K562 (cell line): ENCODE results near the gene CCDC82. TPM values are rescaled to one million over a fixed set of nuclear protein-coding genes. Genes with fewer than 3 reads are reported as not detected.
A peak's percentile ranks its signal among the peaks of the same experiment; 100 is the strongest.

ENCODE experiments used
- CREB3L1 ChIP-seq: fragments of 450-650 bp; IDR thresholded peaks from 2 replicates; pipeline ENCODE4 v1.6.1; 2014; ENCODE audit warnings: low read depth, mild to moderate bottlenecking, moderate library complexity, borderline replicate concordance
- EP300 ChIP-seq: IDR thresholded peaks from 2 replicates; pipeline ENCODE4 v1.6.1; 2012; ENCODE audit warnings: low read length, improper control_type of control experiment
- HMG20B ChIP-seq: fragments of 250-450 bp; sonication (Bioruptor Pico); IDR thresholded peaks from 2 replicates; pipeline ENCODE4 v1.5.0; 2021; ENCODE audit warnings: mild to moderate bottlenecking
- KDM1A ChIP-seq, 2 experiments: fragments of 450-650 bp; IDR thresholded peaks; 2 replicates each; pipeline ENCODE4 v1.6.1; 2016; ENCODE audit warnings: mild to moderate bottlenecking in 2 of 2
- MXD1 ChIP-seq: fragments of 250-450 bp; sonication (Bioruptor Pico); IDR thresholded peaks from 2 replicates; pipeline ENCODE4 v1.8.0; 2021; ENCODE audit warnings: borderline replicate concordance, mild to moderate bottlenecking, moderate library complexity; ENCODE audit not compliant: poor library complexity, severe bottlenecking
- MYNN ChIP-seq, 2 experiments: sonication (generic); formaldehyde crosslinking in 1 of 2; IDR thresholded peaks; 2 replicates each; pipeline versions ENCODE4 v1.5.0 to v1.6.1; 2016 to 2020; ENCODE audit warnings: antibody characterized with exemption in 1 of 2, missing genetic modification reagents in 1 of 2
- SAP30 ChIP-seq: fragments of 200-600 bp; sonication (generic); IDR thresholded peaks from 2 replicates; pipeline ENCODE4 v1.6.1; 2012; ENCODE audit warnings: borderline replicate concordance, low read depth, mild to moderate bottlenecking, moderate library complexity, low read length, control low read depth, inconsistent platforms; ENCODE audit not compliant: insufficient read depth, poor library complexity, severe bottlenecking
- SP2 ChIP-seq: IDR thresholded peaks from 2 replicates; pipeline ENCODE4 v1.6.1; 2011; ENCODE audit warnings: mild to moderate bottlenecking, low read depth, low read length, moderate library complexity; ENCODE audit not compliant: poor library complexity, severe bottlenecking; ENCODE audit errors: extremely low read depth
- SRSF3 ChIP-seq: fragments of 200-400 bp; formaldehyde crosslinking; IDR thresholded peaks from 2 replicates; pipeline ENCODE4 v1.6.1; 2016; ENCODE audit warnings: mild to moderate bottlenecking, low read length, moderate library complexity; ENCODE audit not compliant: insufficient read depth
- XRCC3 ChIP-seq: fragments of 450-650 bp; IDR thresholded peaks from 2 replicates; pipeline ENCODE4 v1.6.1; 2017; ENCODE audit warnings: mild to moderate bottlenecking, moderate library complexity
- ZC3H11A ChIP-seq: IDR thresholded peaks from 2 replicates; pipeline ENCODE4 v1.6.1; 2012; ENCODE audit warnings: low read depth, low read length, improper control_type of control experiment
- ZNF133 ChIP-seq: fragments of 250-450 bp; sonication (Bioruptor Pico); IDR thresholded peaks from 2 replicates; pipeline ENCODE4 v1.4.0; 2020; ENCODE audit warnings: mild to moderate bottlenecking
- ZNF407 ChIP-seq: fragments of 450-650 bp; IDR thresholded peaks from 2 replicates; pipeline ENCODE4 v1.6.1; 2016; ENCODE audit warnings: low read depth
- polyA plus RNA-seq, 8 experiments: library from polyadenylated mRNA; depleted of rRNA in 4 of 8; stranded (reverse) in 5 of 8; unstranded in 3 of 8; fragments of >200 nt; fragmentation: Nextera tagmentation in 2 of 8; fragmentation: Illumina TruSeq in 1 of 8; extraction: Ambion mirVana in 2 of 8; extraction: Trizol in 1 of 8; gene quantifications; 2 replicates each; pipeline versions ENCODE4 v1.2.1 to v1.2.3, GENCODE V29; 2011 to 2014; ENCODE audit warnings: inconsistent platforms in 1 of 8, missing spikeins in 1 of 8
- total RNA-seq, 7 experiments: library from RNA; depleted of rRNA in 6 of 7; stranded (reverse); fragments of >200 nt in 6 of 7; fragmentation: Illumina TruSeq in 2 of 7; extraction: Trizol in 2 of 7; gene quantifications; 2 replicates each; pipeline versions ENCODE4 v1.2.1 to v1.2.3, GENCODE V29; 2011 to 2021; ENCODE audit warnings: low replicate concordance in 1 of 7
- TF ChIP-seq, protein P1 (sequence below): sonication (generic); formaldehyde crosslinking; IDR thresholded peaks from 2 replicates; pipeline ENCODE4 v1.8.0; 2022; ENCODE audit warnings: mild to moderate bottlenecking, missing genetic modification reagents, borderline replicate concordance

The CCDC82 gene
- total and polyA plus RNA-seq, 9 of the 15 experiments (the other 6 are each of a cell fraction or from before 2014, with no cell fraction given): 12.5 to 51.3 (median 24.5) TPM

DNA sequence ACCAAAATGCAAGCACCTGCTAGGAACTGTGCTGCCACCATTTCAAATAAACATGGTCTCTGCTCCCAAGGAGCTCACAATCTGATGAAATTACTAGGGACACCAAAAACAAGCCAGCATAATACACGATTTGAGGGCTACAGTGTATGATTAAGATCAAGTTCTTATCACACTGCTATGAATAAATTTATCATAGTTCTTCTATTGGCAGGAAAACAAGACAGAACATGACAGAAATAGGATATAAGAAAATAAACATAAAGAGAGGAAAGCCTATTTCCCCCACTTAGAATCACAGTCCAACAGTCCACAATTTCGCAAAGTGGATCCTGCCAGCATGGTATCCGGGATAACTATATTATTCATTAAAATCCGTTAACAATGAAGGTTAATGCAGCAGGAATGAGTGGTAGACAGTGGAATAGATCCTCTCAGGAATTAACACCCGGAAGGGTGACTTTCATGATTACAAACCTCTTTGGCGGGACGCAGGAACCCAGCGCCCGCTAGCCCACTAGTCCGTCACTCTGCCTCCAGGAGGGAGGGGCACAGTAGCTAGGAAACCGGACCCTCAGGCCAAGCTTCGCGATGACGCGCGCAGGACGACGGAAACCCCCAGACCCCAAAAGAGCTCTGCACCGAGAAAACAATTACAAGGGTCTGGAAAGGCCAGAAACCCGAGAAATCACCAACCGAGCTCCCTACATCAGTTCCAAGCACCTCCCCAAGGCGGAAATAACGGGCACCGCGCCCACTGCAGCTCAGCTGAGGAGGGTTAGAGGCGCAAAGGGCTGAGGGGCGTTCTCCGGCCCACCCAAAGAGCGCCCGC lies 607 bp downstream of the CCDC82 start (continued):
- TF ChIP-seq HMG20B (CRISPR knock-in tag) (no peak), KDM1A (IDR thresholded peaks at IDR 0.05) (no peak), CREB3L1 (no peak), SRSF3 (no peak), XRCC3 (no peak), SAP30 (peak; percentile 57), MYNN (IDR thresholded peaks at IDR 0.05) (no peak), MYNN (CRISPR knock-in tag; IDR thresholded peaks at IDR 0.05) (no peak), ZNF407 (peak; percentile 62; the same call in 1 of the 2 replicates), EP300 (no peak), ZC3H11A (no peak), MXD1 (CRISPR knock-in tag) (no peak), ZNF133 (CRISPR knock-in tag) (no peak), SP2 (no peak)
- TF ChIP-seq, protein P1, sequence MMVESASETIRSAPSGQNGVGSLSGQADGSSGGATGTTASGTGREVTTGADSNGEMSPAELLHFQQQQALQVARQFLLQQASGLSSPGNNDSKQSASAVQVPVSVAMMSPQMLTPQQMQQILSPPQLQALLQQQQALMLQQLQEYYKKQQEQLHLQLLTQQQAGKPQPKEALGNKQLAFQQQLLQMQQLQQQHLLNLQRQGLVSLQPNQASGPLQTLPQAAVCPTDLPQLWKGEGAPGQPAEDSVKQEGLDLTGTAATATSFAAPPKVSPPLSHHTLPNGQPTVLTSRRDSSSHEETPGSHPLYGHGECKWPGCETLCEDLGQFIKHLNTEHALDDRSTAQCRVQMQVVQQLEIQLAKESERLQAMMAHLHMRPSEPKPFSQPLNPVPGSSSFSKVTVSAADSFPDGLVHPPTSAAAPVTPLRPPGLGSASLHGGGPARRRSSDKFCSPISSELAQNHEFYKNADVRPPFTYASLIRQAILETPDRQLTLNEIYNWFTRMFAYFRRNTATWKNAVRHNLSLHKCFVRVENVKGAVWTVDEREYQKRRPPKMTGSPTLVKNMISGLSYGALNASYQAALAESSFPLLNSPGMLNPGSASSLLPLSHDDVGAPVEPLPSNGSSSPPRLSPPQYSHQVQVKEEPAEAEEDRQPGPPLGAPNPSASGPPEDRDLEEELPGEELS (CRISPR knock-in tag): no peak
